M059J (cell line): Measurements from ENCODE around the gene GREM1. TPM values are rescaled to one million over a fixed set of nuclear protein-coding genes. Genes with fewer than 3 reads are reported as not detected.
A peak's percentile ranks its signal among the peaks of the same experiment; 100 is the strongest.

Experiments used
- DNase-seq: peaks from one replicate; pipeline ENCODE4 v3.0.0-alpha.2; 2012; ENCODE audit warnings: low read depth
- total RNA-seq: library from RNA; depleted of rRNA; stranded (reverse); fragments of >200 nt; shearing (Covaris generic); gene quantifications from 2 replicates; pipeline ENCODE4 v1.2.3, GENCODE V29; 2014; rRNA removed

The GREM1 gene
- total RNA-seq, result not detected in 2 replicates

- no peak for DNase-seq
These were observed at the start of gene GREM1 for GRCh38 chr15:32717426-32718226. TSS of gene GREM1 (plus strand) at chr15:32718004. CDS start at chr15:32730691, 12,687 bp downstream.

- peak; percentile 40 for DNase-seq
These were observed 48.9 kb upstream of the GREM1 start for GRCh38 chr15:32668942-32669341.

DNA sequence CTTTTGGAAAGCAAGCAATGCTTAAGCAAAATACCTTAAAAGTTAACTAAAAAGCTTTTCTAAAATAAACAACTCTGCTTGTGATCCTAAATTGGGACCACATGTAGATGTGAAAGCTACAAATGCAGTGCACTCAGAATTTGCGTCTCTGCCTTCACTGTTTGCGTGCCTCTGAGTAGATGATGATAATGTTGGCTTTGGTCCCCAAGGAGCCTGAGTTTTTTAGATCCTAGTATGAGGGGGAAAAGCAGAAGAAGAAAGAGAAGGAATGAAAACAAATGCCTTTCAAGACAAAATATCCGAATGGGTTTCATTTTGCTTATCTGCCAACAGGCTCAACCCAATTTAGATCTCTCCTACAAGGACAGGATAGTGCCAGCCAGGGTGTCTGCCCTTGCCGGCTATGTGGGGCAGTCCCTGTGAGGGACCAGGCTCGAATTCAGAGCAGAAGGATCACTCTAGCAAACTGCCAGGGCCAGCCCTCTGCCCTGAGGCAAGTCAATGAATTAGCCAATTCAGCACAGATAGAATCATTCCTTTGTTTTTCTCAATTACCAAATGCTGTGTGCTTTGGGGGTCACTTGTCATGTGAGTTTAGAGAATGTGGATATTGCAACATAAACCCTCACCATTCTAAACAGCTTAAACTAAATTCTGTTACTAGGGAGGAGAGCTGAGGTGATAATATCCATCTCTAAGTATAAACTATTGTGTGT is 47.8 kb upstream of the GREM1 start:
- DNase-seq, result peak; percentile 90

- DNase-seq, result no peak
These were observed 47.2 kb upstream of the GREM1 start for GRCh38 chr15:32670623-32671022.

DNA sequence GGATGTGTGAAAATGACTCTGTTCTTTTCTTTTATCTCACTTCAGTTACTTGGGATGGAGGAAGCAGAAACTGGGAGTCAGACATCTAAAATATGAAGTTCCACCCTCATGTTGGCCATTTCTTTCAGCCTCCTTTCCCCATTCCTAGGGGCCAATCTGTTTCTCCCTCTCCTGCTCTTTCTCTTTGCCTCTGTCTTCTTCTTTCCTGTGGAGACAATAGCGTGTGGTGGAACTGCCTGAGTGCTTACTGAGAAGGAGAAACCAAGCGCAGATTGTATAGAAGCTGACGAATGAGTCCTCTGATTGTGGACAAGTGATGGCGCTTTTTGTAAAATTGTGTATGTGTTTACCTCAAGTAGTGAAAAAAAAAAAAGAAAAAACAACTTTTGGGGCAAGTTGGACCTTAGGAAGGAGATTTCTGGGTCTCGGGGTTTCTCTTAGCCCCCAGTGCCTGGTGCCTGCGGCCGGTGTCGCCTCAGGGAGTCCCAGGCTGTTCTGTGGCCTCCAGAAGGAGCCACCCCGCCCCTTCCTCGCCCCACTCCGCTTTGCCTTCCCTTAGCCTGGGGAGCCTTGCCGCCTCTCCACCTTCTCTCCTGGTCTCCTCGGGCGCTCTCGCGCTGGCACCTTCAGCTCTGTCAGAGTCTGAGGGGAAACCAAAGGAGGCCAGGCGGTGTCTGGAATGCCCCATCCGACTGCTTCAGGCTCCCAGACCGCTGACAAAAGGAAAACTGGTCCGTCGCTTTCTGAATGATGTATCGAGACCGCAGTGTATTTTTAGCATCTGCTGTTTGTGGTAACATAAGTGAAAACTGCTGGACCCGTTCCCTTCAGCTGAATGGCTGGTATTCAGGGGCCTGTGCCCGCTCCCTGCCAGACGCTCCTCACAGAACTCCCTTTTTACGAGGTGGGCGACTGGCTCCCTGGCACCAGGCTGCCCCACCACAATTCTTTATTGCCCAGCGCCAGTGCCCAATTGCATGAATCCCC is 46.2 kb upstream of the GREM1 start:
- DNase-seq, result peak; percentile 76

- peak; percentile 45 for DNase-seq
These were observed 43.1 kb upstream of the GREM1 start for GRCh38 chr15:32674681-32675080.

- DNase-seq, result no peak
These were observed 42.3 kb upstream of the GREM1 start for GRCh38 chr15:32675466-32675865.

- no peak for DNase-seq
These were observed 41.6 kb upstream of the GREM1 start for GRCh38 chr15:32676169-32676568.

DNA sequence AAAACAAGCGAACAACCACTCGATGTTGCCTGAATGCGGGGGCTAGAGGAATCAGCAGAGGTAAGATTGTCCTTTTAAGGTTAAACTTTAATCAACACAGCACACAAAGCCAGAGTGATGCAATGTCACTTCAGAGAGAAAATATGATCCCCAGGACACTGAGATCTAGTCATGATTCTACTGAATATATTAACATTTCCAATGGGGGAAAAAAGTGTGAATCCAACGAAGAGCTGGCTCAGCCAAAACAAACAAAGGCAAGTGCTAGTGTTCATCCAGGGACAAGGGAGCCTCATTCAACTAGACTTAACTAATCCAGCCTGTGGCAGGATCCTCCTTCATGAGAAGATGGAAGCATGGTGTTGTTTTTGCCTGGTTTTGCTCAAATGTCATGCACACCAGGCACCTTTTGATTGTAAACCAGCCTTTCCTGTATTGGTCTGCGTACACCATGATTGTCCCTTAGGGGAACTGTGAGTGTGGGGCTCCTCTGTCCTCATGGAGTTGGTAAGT is 40.5 kb upstream of the GREM1 start:
- peak; percentile 60 for DNase-seq

DNA sequence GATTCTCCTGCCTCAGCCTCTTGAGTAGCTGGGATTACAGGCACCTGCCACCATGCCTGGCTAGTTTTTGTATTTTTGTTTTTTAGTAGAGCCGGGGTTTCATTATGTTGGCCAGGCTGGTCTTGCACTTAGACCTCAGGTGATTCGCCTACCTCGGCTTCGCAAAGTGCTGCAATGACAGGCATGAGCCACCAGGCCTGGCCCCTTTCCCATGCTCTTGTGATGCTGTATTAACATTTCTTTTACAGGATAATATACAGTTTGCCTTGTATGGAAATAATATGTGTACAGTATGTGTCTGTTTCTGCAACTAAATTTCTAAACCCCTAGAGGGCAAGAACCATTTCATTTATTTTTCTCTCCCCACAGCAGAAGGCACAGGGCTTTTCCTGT is 38.5 kb upstream of the GREM1 start:
- DNase-seq, result no peak

- DNase-seq, result peak; percentile 91
These were observed 35.2 kb upstream of the GREM1 start for GRCh38 chr15:32682569-32682968.

GRCh38 chr15:32682977-32683630 is 34.7 kb upstream of the GREM1 start:
- peak; percentile 32 for DNase-seq

DNA sequence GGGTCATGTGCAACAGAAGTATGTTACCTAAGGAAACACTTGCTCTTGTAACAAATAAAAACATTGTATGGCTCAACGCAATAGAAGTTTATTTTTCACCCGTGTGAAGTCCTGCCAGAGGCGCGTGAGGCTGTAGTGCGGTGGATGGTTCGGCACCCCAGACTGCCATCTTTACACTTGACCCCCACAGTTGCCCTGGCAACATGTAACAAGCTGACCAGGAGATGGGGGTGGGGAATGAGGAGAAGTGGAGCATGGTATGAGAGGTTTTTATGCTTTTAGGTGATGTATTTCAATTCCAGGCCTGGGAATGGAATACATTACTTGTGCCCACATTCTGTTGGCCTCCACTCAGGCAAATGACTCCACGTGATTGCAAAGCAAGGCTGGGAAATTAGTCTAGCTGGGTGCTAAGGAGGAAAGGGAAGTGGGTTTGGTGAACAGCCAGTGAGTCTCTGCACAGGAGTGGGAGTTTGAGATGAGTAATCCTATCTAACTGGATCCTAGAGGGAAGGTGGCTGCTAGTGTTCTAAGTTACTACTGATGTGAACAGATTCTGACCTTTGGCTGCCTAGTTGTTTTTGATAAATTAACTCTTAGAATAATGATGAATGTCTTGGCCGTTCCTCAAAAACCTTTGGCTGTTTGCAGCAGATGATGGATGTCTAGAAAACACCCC is 33.8 kb upstream of the GREM1 start:
- peak; percentile 99 for DNase-seq

DNA sequence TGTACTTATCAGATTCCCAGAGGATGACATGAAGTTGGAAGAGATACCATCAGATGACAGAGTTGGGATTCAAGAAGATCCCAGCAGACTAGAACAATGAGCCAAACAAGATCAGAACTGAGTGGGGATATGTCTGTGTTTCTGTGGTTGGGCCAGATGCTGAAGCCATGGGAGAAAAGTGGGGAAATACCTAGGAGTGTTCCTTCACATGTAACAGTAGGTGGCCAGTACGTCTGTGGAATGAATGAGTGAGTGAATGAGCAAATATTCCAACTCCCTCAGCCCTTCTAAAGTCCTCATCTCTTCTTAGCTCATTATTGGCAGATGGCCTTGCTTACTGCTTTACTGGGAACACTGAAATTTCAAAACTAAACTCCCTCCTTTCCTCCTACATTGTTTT is 32.2 kb upstream of the GREM1 start:
- peak; percentile 49 for DNase-seq

- peak; percentile 74 for DNase-seq
These were observed 30.2 kb upstream of the GREM1 start for GRCh38 chr15:32687556-32687955.

- peak; percentile 92 for DNase-seq
These were observed 29.6 kb upstream of the GREM1 start for GRCh38 chr15:32688151-32688639.

- peak; percentile 86 for DNase-seq
These were observed 26.7 kb upstream of the GREM1 start for GRCh38 chr15:32690941-32691688.

DNA sequence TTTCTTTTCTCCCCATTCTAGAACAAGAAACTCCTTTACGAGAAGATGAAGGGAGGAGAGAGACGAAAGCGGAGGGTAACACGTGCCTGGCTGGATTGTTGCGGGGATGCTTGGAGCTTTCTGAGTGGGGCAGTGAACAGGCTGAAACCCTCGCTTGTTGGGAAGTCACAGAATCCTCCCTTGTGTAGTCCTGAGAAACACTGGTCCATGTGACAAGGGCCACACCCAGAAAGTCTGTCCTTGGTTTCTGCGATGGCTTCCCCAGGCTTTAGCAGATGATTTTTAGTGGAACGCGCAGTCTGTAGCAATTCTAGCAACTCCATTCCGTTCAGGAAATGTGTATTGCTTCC is 26.1 kb upstream of the GREM1 start:
- DNase-seq, result no peak

DNA sequence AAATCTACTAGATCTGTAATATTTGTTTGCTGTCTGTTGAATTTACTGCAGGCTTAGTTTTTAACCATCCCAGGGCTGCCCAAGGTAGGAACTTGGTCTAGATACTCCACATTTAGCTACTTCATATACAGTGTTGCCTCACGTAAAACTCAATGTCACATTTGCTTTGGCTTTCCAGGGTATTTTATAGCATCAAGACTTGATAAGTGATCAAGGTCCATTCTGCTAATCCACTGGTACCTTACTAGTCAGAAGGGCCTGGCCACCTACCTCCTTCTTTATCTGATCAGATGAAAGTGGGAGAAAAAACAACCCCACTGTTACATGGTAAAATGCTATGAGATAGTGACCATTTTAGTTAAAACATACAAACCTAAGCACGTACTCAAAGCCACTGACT is 25.5 kb upstream of the GREM1 start:
- no peak for DNase-seq
